ENCODE results near the gene PDE4D. TPM values are rescaled to one million over a fixed set of nuclear protein-coding genes. Genes with fewer than 3 reads are reported as not detected.
A peak's percentile ranks its signal among the peaks of the same experiment; 100 is the strongest.

The PDE4D gene
- total RNA-seq, 1 donor from 2014 or later = 14.2 TPM

DNA sequence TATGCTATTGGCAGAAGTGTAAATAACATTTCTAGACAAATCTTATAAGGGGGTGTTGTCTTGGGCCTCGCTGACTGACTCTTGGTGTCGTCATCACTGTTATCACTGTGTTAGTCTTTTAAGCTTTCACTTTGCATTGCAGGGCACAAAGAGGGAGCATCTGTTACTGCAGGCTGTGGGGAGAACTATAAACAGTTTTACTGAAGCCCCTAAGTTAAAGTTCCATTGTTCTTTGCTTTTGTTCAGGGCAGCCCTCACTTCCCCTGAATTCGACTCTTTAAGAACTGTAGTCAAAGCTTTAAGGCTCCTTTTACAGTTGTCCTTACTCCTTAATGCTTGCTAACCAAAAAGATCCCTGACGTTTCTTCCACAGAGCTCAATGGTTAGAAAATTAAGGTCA, 705.7 kb downstream of the PDE4D start:
- peak overlapping the region; percentile 72 for H3K4me2 ChIP-seq (ENCODE audit: low read length)
- TF ChIP-seq EZH2 (IDR thresholded peaks at IDR 0.05; ENCODE audit: insufficient read depth, low read length) (no peak), CTCF (IDR thresholded peaks at IDR 0.05; ENCODE audit: insufficient read depth, low read depth, low read length) (no peak)
- peaks cover 3% of the 10 kb centered on the region for H3K27me3 Mint-ChIP-seq (ENCODE audit: low read depth, unreplicated experiment)

GRCh38 chr5:59186623-59187022, 706.9 kb downstream of the PDE4D start:
- Histone ChIP-seq H3K36me3 (ENCODE audit: insufficient read depth, low read length) (no peaks in the 10 kb centered on the region), H4K20me1 (ENCODE audit: insufficient read depth, low read length) (no peaks in the 10 kb centered on the region), H3K4me3 (ENCODE audit: insufficient read depth, low read depth, low read length) (no peak overlapping the region), H3K4me2 (ENCODE audit: low read length) (no peak overlapping the region), H3K9me3 (ENCODE audit: insufficient read depth, low read depth, low read length) (no peaks in the 10 kb centered on the region), H3K9ac (ENCODE audit: low read length) (no peak overlapping the region), H3K27me3 (ENCODE audit: insufficient read depth, low read length) (no peaks in the 10 kb centered on the region), H3K4me1 (ENCODE audit: insufficient read depth, low read length) (no peaks in the 10 kb centered on the region), H2AFZ (ENCODE audit: low read depth, low read length) (no peak overlapping the region), H3K27ac (ENCODE audit: low read depth, low read length) (no peak overlapping the region), H3K79me2 (ENCODE audit: insufficient read depth, low read length) (no peaks in the 10 kb centered on the region)
- Mint-ChIP-seq H3K9me3 (ENCODE audit: unreplicated experiment) (no peaks in the 10 kb centered on the region), H3K27ac (ENCODE audit: unreplicated experiment) (no peak overlapping the region), H3K36me3 (ENCODE audit: low read depth, unreplicated experiment) (no peaks in the 10 kb centered on the region), H3K4me3 (ENCODE audit: unreplicated experiment) (no peak overlapping the region), H3K27me3 (ENCODE audit: low read depth, unreplicated experiment) (peaks cover 3% of the 10 kb centered on the region), H3K4me1 (ENCODE audit: low read depth, unreplicated experiment) (peaks cover 3% of the 10 kb centered on the region)
- DNase-seq (ENCODE audit: low read depth) (peak; percentile 55), FAIRE-seq (no peak)
- TF ChIP-seq EZH2 (IDR thresholded peaks at IDR 0.05; ENCODE audit: insufficient read depth, low read length) (no peak), CTCF (IDR thresholded peaks at IDR 0.05; ENCODE audit: insufficient read depth, low read depth, low read length) (no peak)

More for the DNA sequence above, 705.7 kb downstream of the PDE4D start:
- Histone ChIP-seq H3K9me3 (ENCODE audit: insufficient read depth, low read depth, low read length) (no peaks in the 10 kb centered on the region), H3K27me3 (ENCODE audit: insufficient read depth, low read length) (no peaks in the 10 kb centered on the region), H4K20me1 (ENCODE audit: insufficient read depth, low read length) (no peaks in the 10 kb centered on the region), H3K36me3 (ENCODE audit: insufficient read depth, low read length) (no peaks in the 10 kb centered on the region), H3K27ac (ENCODE audit: low read depth, low read length) (no peak overlapping the region), H3K4me3 (ENCODE audit: insufficient read depth, low read depth, low read length) (no peak overlapping the region), H3K4me1 (ENCODE audit: insufficient read depth, low read length) (no peaks in the 10 kb centered on the region), H3K9ac (ENCODE audit: low read length) (peak overlapping the region; percentile 47), H2AFZ (ENCODE audit: low read depth, low read length) (peak overlapping the region; percentile 4), H3K79me2 (ENCODE audit: insufficient read depth, low read length) (no peaks in the 10 kb centered on the region)
- DNase-seq (ENCODE audit: low read depth) = peak; percentile 29
- Mint-ChIP-seq H3K27ac (ENCODE audit: unreplicated experiment) (peak overlapping the region; percentile 50), H3K4me1 (ENCODE audit: low read depth, unreplicated experiment) (peaks cover 3% of the 10 kb centered on the region), H3K4me3 (ENCODE audit: unreplicated experiment) (peak overlapping the region; percentile 4), H3K9me3 (ENCODE audit: unreplicated experiment) (no peaks in the 10 kb centered on the region), H3K36me3 (ENCODE audit: low read depth, unreplicated experiment) (no peaks in the 10 kb centered on the region)
- no peak for FAIRE-seq

DNA sequence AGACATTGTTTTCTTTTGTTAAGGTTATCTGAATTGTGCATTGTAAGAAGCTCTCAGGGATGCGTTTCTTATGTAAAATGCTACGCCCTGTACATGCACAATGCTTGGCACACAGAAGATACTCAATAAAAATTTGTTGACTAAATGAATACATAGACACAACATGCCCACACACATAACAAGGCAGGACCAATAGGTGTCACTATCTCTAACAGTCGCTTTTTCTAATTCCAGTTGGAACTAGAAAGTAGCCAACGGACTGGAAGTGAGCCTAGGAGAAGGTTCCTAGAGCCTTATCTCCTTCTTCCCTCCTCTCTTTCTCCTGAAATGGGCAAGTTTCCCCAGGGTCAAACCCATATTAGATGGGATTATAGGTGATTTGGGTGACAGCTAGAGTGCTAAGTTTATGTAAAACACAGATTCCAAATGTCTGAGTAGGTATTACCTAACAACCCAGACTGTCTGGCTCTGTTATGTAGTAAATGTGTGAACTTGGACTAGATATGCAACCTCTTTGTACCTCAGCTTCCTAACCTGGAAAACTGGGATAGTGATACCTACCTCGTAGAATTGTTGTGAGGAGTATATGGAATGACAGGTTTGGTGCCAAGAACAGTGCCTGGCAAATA, 707.7 kb downstream of the PDE4D start:
- Histone ChIP-seq H3K79me2 (ENCODE audit: insufficient read depth, low read length) (no peaks in the 10 kb centered on the region), H3K27ac (ENCODE audit: low read depth, low read length) (no peak overlapping the region), H4K20me1 (ENCODE audit: insufficient read depth, low read length) (no peaks in the 10 kb centered on the region), H3K27me3 (ENCODE audit: insufficient read depth, low read length) (no peaks in the 10 kb centered on the region), H3K9me3 (ENCODE audit: insufficient read depth, low read depth, low read length) (no peaks in the 10 kb centered on the region), H3K4me2 (ENCODE audit: low read length) (no peak overlapping the region), H3K4me1 (ENCODE audit: insufficient read depth, low read length) (no peaks in the 10 kb centered on the region), H2AFZ (ENCODE audit: low read depth, low read length) (no peak overlapping the region), H3K4me3 (ENCODE audit: insufficient read depth, low read depth, low read length) (no peak overlapping the region), H3K36me3 (ENCODE audit: insufficient read depth, low read length) (no peaks in the 10 kb centered on the region), H3K9ac (ENCODE audit: low read length) (no peak overlapping the region)
- TF ChIP-seq CTCF (IDR thresholded peaks at IDR 0.05; ENCODE audit: insufficient read depth, low read depth, low read length) (no peak), EZH2 (IDR thresholded peaks at IDR 0.05; ENCODE audit: insufficient read depth, low read length) (no peak)
- Mint-ChIP-seq H3K4me3 (ENCODE audit: unreplicated experiment) (no peak overlapping the region), H3K27me3 (ENCODE audit: low read depth, unreplicated experiment) (peaks cover 3% of the 10 kb centered on the region), H3K9me3 (ENCODE audit: unreplicated experiment) (no peaks in the 10 kb centered on the region), H3K36me3 (ENCODE audit: low read depth, unreplicated experiment) (no peaks in the 10 kb centered on the region), H3K4me1 (ENCODE audit: low read depth, unreplicated experiment) (peaks cover 3% of the 10 kb centered on the region), H3K27ac (ENCODE audit: unreplicated experiment) (no peak overlapping the region)
- DNase-seq (ENCODE audit: low read depth) (no peak), FAIRE-seq (no peak)

Measured in astrocyte (in vitro differentiated cells and primary cell).